Activated CD4-positive, alpha-beta T cell treated with anti-CD3 and anti-CD28 coated beads, Interleukin-2, amount 50 U/mL, for 16 hours (primary cell): ENCODE measurements around the gene SIGLEC1.

ENCODE experiments used
- DNase-seq: peaks from one replicate; pipeline ENCODE4 v3.0.0-alpha.2; 2020

Gene SIGLEC1

GRCh38 chr20:3697588-3698305, 14.7 kb downstream of the SIGLEC1 start:
- DNase-seq: no peak

- DNase-seq: no peak
Observed at GRCh38 chr20:3696745-3697587, 15.4 kb downstream of the SIGLEC1 start.

GRCh38 chr20:3696200-3696599, 16.2 kb downstream of the SIGLEC1 start:
- peak; percentile 16 for DNase-seq

GRCh38 chr20:3694864-3695263, 17.5 kb downstream of the SIGLEC1 start:
- DNase-seq: no peak

- no peak for DNase-seq
Observed at GRCh38 chr20:3693376-3693775, 19.0 kb downstream of the SIGLEC1 start.

- DNase-seq: no peak
Observed at GRCh38 chr20:3692706-3693294, 19.6 kb downstream of the SIGLEC1 start.

- no peak for DNase-seq
Observed at GRCh38 chr20:3691897-3692296, 20.5 kb downstream of the SIGLEC1 start.

GRCh38 chr20:3691306-3691705, 21.1 kb downstream of the SIGLEC1 start:
- DNase-seq: no peak

GRCh38 chr20:3690413-3690812, 22.0 kb downstream of the SIGLEC1 start:
- no peak for DNase-seq

GRCh38 chr20:3689978-3690377, 22.4 kb downstream of the SIGLEC1 start:
- DNase-seq: no peak

GRCh38 chr20:3687655-3688054, 24.7 kb downstream of the SIGLEC1 start:
- DNase-seq: no peak

- DNase-seq: no peak
Observed at GRCh38 chr20:3686867-3687321, 25.5 kb downstream of the SIGLEC1 start.

GRCh38 chr20:3686421-3686820, 26.0 kb downstream of the SIGLEC1 start:
- DNase-seq: no peak

GRCh38 chr20:3685341-3685740, 27.1 kb downstream of the SIGLEC1 start:
- no peak for DNase-seq

- DNase-seq: no peak
Observed at GRCh38 chr20:3681931-3682781, 30.2 kb downstream of the SIGLEC1 start, which contains the start of gene ADAM33. Gene ADAM33 (minus strand): TSS chr20:3682010. CDS start chr20:3682004, 6 bp downstream.

GRCh38 chr20:3681352-3681930, 31.0 kb downstream of the SIGLEC1 start:
- DNase-seq: no peak

GRCh38 chr20:3680701-3681351, 31.6 kb downstream of the SIGLEC1 start:
- DNase-seq: no peak

- no peak for DNase-seq
Observed at GRCh38 chr20:3679749-3680700, 32.4 kb downstream of the SIGLEC1 start.

GRCh38 chr20:3678856-3679720, 33.3 kb downstream of the SIGLEC1 start:
- no peak for DNase-seq
